OCI-LY1 (cell line): ENCODE measurements around the gene LRMDA.

Experiments
- H2AFZ ChIP-seq: fragments of 200-600 bp; sonication (generic), shearing (Covaris generic); 2 replicates; pipeline ENCODE4 v1.6.0; 2014; ENCODE audit warnings: antibody characterized with exemption, mild to moderate bottlenecking, low read length
- H3F3A ChIP-seq: fragments of 200-600 bp; sonication (generic), shearing (Covaris generic); 2 replicates; pipeline ENCODE4 v1.6.0; 2014; ENCODE audit warnings: mild to moderate bottlenecking, antibody characterized with exemption, low read length, moderate library complexity; ENCODE audit not compliant: insufficient read depth
- H3K27ac ChIP-seq: fragments of 200-600 bp; sonication (generic); 2 replicates; pipeline ENCODE4 v1.5.1; 2014; ENCODE audit warnings: low read length, mixed run types, mild to moderate bottlenecking, low read depth; ENCODE audit not compliant: poor library complexity, severe bottlenecking
- H3K27me3 ChIP-seq: fragments of 200-600 bp; sonication (generic); 2 replicates; pipeline ENCODE4 v1.6.0; 2014; ENCODE audit warnings: antibody characterized with exemption, mild to moderate bottlenecking, low read length, moderate library complexity; ENCODE audit not compliant: insufficient read depth
- H3K36me3 ChIP-seq: fragments of 200-600 bp; sonication (generic); 2 replicates; pipeline ENCODE4 v1.6.1; 2014; ENCODE audit warnings: mild to moderate bottlenecking, antibody characterized with exemption, low read length, moderate library complexity, mixed read lengths; ENCODE audit not compliant: insufficient read depth
- H3K4me1 ChIP-seq: fragments of 200-600 bp; sonication (generic); 2 replicates; pipeline ENCODE4 v1.5.1; 2014; ENCODE audit warnings: mild to moderate bottlenecking, low read length, moderate library complexity; ENCODE audit not compliant: insufficient read depth, severe bottlenecking
- H3K4me2 ChIP-seq: fragments of 200-600 bp; sonication (generic), shearing (Covaris generic); 2 replicates; pipeline ENCODE4 v1.6.1; 2014; ENCODE audit warnings: low read length
- H3K4me3 ChIP-seq: fragments of 200-600 bp; sonication (generic); 2 replicates; pipeline ENCODE4 v1.5.1; 2014; ENCODE audit warnings: low read length, low read depth, mild to moderate bottlenecking, mixed read lengths; ENCODE audit not compliant: poor library complexity, severe bottlenecking
- H3K79me2 ChIP-seq: fragments of 200-600 bp; shearing (Covaris generic); 2 replicates; pipeline ENCODE4 v1.6.1; 2016; ENCODE audit warnings: mixed run types, low read length, mixed read lengths; ENCODE audit not compliant: insufficient read depth
- H3K9ac ChIP-seq: fragments of 200-600 bp; sonication (generic), shearing (Covaris generic); 2 replicates; pipeline ENCODE4 v1.6.1; 2014; ENCODE audit warnings: mild to moderate bottlenecking, low read length, mixed read lengths
- H3K9me2 ChIP-seq: fragments of 200-600 bp; sonication (generic), shearing (Covaris generic); 2 replicates; pipeline ENCODE4 v1.6.1; 2014; ENCODE audit warnings: low read depth, mild to moderate bottlenecking, low read length, mixed read lengths
- H3K9me3 ChIP-seq: fragments of 200-600 bp; shearing (Covaris generic); 2 replicates; pipeline ENCODE4 v1.6.1; 2014; ENCODE audit warnings: low read length, mixed read lengths
- H4K20me1 ChIP-seq: fragments of 200-600 bp; sonication (generic), shearing (Covaris generic); 2 replicates; pipeline ENCODE4 v1.6.0; 2016; ENCODE audit warnings: mild to moderate bottlenecking, low read length; ENCODE audit not compliant: insufficient read depth
- CTCF ChIP-seq: fragments of 200-600 bp; sonication (generic), shearing (Covaris generic); IDR thresholded peaks from 2 replicates; pipeline ENCODE4 v1.5.1; 2017; ENCODE audit warnings: mild to moderate bottlenecking, antibody characterized with exemption, low read length, moderate library complexity, mixed read lengths
- EZH2 ChIP-seq: fragments of 200-600 bp; sonication (generic), shearing (Covaris generic); IDR thresholded peaks from 2 replicates; pipeline ENCODE4 v1.8.0; 2017; ENCODE audit warnings: borderline replicate concordance, mixed run types, mild to moderate bottlenecking, antibody characterized with exemption, low read length, moderate library complexity, mixed read lengths

Gene LRMDA

GRCh38 chr10:76188216-76188615 is 756.8 kb downstream of the LRMDA start:
- H3K9ac ChIP-seq = no peak overlapping the region
- no peaks in the 10 kb centered on the region for H3F3A ChIP-seq
- H3K79me2 ChIP-seq = no peaks in the 10 kb centered on the region
- H3K36me3 ChIP-seq = no peaks in the 10 kb centered on the region
- no peaks in the 10 kb centered on the region for H4K20me1 ChIP-seq
- no peak for TF ChIP-seq EZH2
- TF ChIP-seq CTCF = no peak
- no peak overlapping the region for H3K27ac ChIP-seq
- H2AFZ ChIP-seq = no peak overlapping the region
- no peaks in the 10 kb centered on the region for H3K4me1 ChIP-seq
- H3K4me3 ChIP-seq = no peak overlapping the region
- no peak overlapping the region for H3K4me2 ChIP-seq
- H3K9me3 ChIP-seq = no peaks in the 10 kb centered on the region
- H3K27me3 ChIP-seq = 0 out of 2 replicates have a peak, but pooled peaks cover 4% of the 10 kb centered on the region
- H3K9me2 ChIP-seq = no peaks in the 10 kb centered on the region

DNA sequence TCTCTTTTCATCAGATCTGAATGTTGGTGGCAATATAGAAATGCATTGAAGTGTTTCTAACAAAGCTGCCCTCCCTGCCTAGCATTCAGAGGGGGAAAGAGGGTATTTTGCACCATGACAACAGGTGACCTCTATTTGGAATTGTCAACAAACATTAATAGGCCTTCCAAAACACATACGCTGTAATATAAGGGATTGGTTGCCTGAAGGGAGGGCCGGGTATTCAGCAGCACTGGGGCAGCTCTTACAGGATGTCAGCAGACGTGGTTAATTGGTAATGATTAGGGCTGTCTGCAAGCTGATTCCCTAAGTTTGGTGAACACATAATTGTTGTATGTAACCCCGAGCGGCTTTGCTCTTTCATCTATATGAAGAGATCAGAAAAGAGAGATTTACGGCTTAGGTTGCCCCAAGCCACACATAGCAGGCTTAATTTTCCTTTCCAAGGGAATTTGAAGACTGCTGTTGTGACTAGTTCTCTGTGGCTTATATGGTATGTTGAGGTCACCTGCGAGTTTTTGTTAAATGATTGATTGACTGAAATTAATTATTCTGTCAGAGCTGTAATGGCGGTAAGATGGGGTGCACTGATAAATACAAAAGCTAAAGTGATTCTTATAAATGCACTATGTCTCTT is 759.3 kb downstream of the LRMDA start:
- Histone ChIP-seq H3K27ac (no peak overlapping the region), H3K4me3 (no peak overlapping the region)

GRCh38 chr10:76191336-76191735 is 759.9 kb downstream of the LRMDA start:
- H2AFZ ChIP-seq = no peak overlapping the region
- H3K27ac ChIP-seq = no peak overlapping the region
- H3K36me3 ChIP-seq = no peaks in the 10 kb centered on the region
- no peaks in the 10 kb centered on the region for H4K20me1 ChIP-seq
- H3K79me2 ChIP-seq = no peaks in the 10 kb centered on the region
- H3K4me2 ChIP-seq = no peak overlapping the region
- H3K4me3 ChIP-seq = no peak overlapping the region
- H3K4me1 ChIP-seq = no peaks in the 10 kb centered on the region
- no peaks in the 10 kb centered on the region for H3F3A ChIP-seq
- no peak for TF ChIP-seq EZH2
- no peak for TF ChIP-seq CTCF
- H3K27me3 ChIP-seq = 0 out of 2 replicates have a peak, but pooled peaks cover 4% of the 10 kb centered on the region
- H3K9me2 ChIP-seq = no peaks in the 10 kb centered on the region
- no peak overlapping the region for H3K9ac ChIP-seq
- no peaks in the 10 kb centered on the region for H3K9me3 ChIP-seq

More for the DNA sequence above, 759.3 kb downstream of the LRMDA start:
- no peak overlapping the region for H3K4me2 ChIP-seq
- H3K4me1 ChIP-seq = no peaks in the 10 kb centered on the region
- no peaks in the 10 kb centered on the region for H3K79me2 ChIP-seq
- TF ChIP-seq CTCF (no peak), EZH2 (no peak)
- no peaks in the 10 kb centered on the region for H3F3A ChIP-seq
- 0 out of 2 replicates have a peak, but pooled peaks cover 4% of the 10 kb centered on the region for H3K27me3 ChIP-seq
- no peak overlapping the region for H2AFZ ChIP-seq
- H3K9me2 ChIP-seq = no peaks in the 10 kb centered on the region
- H3K9me3 ChIP-seq = no peaks in the 10 kb centered on the region
- no peaks in the 10 kb centered on the region for H3K36me3 ChIP-seq
- H3K9ac ChIP-seq = no peak overlapping the region
- no peaks in the 10 kb centered on the region for H4K20me1 ChIP-seq
